ENCODE data around the gene TAF3. TPM values are rescaled to one million over a fixed set of nuclear protein-coding genes. Genes with fewer than 3 reads are reported as not detected.

TAF3 gene
- total RNA-seq, 2 donors from 2014 or later, result 7.2 to 8.2 TPM

- no peak for DNase-seq (ENCODE audit: low spot score)
- Histone ChIP-seq H3K36me3 (no peaks in the 10 kb centered on the region), H3K27ac (no peak overlapping the region), H3K9me3 (no peaks in the 10 kb centered on the region), H3K4me3 (peak overlapping the region; percentile 68), H3K27me3 (replicated peaks; ENCODE audit: insufficient read depth) (peaks cover 21% of the 10 kb centered on the region), H3K4me1 (ENCODE audit: control insufficient read depth in 1 of 2, low read depth in 2 of 2) (peaks cover 31 to 56% of the 10 kb centered on the region in 2 donors)
- no peak for TF ChIP-seq CTCF (IDR thresholded peaks at IDR 0.05)
- ATAC-seq (ENCODE audit: insufficient number of reproducible peaks, low FRiP score, low read depth), result no peak
Observed at GRCh38 chr10:8054244-8054493, 235.9 kb downstream of the TAF3 start.

DNA sequence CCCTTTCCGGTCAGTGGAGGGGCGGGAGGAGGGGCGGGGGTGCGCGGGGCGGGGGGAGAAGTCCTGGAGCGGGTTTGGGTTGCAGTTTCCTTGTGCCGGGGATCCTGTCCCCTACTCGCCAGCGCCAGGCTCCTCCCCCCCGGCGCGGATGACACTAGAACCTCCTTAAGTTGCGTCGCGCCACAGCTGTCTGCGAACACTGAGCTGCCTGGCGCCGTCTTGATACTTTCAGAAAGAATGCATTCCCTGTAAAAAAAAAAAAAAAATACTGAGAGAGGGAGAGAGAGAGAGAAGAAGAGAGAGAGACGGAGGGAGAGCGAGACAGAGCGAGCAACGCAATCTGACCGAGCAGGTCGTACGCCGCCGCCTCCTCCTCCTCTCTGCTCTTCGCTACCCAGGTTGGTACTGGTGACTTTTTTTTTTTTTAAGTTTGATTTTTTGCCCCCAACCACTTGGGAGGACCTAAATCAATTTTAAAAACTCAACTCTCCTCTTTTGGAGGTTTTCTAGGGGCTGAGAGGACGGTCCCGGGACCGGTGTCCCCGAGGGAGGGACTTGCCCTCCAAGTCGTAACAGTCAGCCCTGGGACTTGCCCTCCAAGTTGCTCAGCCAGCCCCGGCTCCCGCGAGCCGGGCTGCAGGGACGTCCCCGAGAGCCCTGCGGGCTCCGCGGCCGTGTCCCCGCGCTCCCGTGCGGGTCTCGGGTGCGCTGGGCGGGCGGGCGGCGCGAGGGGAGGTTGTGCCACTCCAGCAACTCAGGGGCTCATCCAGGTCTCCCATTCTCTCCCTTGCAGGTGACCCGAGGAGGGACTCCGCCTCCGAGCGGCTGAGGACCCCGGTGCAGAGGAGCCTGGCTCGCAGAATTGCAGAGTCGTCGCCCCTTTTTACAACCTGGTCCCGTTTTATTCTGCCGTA is 236.4 kb downstream of the TAF3 start, which contains the start of gene GATA3:
Gene GATA3, plus strand, starts transcription at position 195 of the 914 bp plus-strand sequence. CDS start 968 bp downstream, outside the sequence.
- DNase-seq (ENCODE audit: low spot score) (no peak), ATAC-seq (ENCODE audit: insufficient number of reproducible peaks, low FRiP score, low read depth) (no peak)
- TF ChIP-seq CTCF (IDR thresholded peaks at IDR 0.05), result no peak
- peaks cover 25 to 51% of the 10 kb centered on the region in 2 donors for H3K4me1 ChIP-seq (ENCODE audit: control insufficient read depth in 1 of 2, low read depth in 2 of 2)
- no peaks in the 10 kb centered on the region for H3K9me3 ChIP-seq
- H3K27ac ChIP-seq, result no peak within 1 kb of the TSS
- peaks cover 21% of the 10 kb centered on the region for H3K27me3 ChIP-seq (replicated peaks; ENCODE audit: insufficient read depth)
- no peaks in the 10 kb centered on the region for H3K36me3 ChIP-seq
- peak within 1 kb of the TSS; percentile 68 for H3K4me3 ChIP-seq

GRCh38 chr10:8055420-8056349 is 237.4 kb downstream of the TAF3 start:
- peaks cover 17 to 41% of the 10 kb centered on the region in 2 donors for H3K4me1 ChIP-seq (ENCODE audit: control insufficient read depth in 1 of 2, low read depth in 2 of 2)
- H3K9me3 ChIP-seq, result no peaks in the 10 kb centered on the region
- ATAC-seq (ENCODE audit: insufficient number of reproducible peaks, low FRiP score, low read depth), result no peak
- H3K36me3 ChIP-seq, result no peaks in the 10 kb centered on the region
- no peak for DNase-seq (ENCODE audit: low spot score)
- H3K27ac ChIP-seq, result no peak overlapping the region
- peaks cover 13% of the 10 kb centered on the region for H3K27me3 ChIP-seq (replicated peaks; ENCODE audit: insufficient read depth)
- no peak for TF ChIP-seq CTCF (IDR thresholded peaks at IDR 0.05)
- peak overlapping the region; percentile 68 for H3K4me3 ChIP-seq

DNA sequence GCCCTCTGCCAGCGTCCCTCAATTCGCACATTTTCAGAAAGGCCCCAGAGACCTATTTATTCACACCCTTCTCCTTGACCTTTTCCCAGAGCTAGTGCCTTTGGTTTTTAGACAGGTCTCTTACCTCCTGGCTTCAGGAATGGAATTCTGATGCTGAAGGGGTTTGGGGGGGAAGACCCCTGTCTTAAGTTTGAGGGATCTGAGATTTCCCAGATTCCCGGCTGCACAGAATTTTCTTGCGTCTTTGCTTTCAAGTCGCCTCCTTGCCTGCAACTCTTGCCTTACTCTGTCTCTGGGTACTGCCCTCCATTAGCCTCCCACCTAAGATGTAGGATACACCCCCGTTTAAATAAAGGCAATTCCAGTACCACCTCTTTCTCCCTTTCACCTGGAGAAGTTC is 238.1 kb downstream of the TAF3 start:
- DNase-seq (ENCODE audit: low spot score) (no peak), ATAC-seq (ENCODE audit: insufficient number of reproducible peaks, low FRiP score, low read depth) (no peak)
- no peak for TF ChIP-seq CTCF (IDR thresholded peaks at IDR 0.05)
- H3K27me3 ChIP-seq (replicated peaks; ENCODE audit: insufficient read depth), result peaks cover 8% of the 10 kb centered on the region
- no peak overlapping the region for H3K27ac ChIP-seq
- H3K9me3 ChIP-seq, result no peaks in the 10 kb centered on the region
- H3K36me3 ChIP-seq, result no peaks in the 10 kb centered on the region
- H3K4me1 ChIP-seq (ENCODE audit: control insufficient read depth in 1 of 2, low read depth in 2 of 2), result peaks cover 15 to 35% of the 10 kb centered on the region in 2 donors
- H3K4me3 ChIP-seq, result peak overlapping the region; percentile 68

DNA sequence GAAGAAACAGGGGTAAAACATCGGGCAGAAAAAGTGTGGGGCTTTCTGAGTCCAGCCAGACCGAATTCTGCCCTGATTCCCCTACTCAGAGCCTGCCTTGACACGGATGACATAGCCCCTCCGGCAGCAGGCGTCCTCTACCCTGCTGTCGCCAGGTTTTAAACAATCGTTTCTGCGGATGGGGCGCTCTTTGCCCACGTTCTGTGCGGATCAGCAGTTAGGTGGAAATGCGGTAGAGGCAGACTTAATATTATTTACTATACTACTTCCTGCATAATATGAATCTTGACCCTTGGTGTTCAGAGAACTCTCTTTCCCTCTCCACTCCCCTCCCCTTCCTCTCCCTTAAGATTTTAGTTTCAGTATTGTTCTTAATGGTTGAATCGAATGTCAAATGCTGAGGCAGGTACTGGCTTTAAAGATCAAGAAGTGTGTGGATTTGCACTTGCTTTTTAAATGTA is 238.6 kb downstream of the TAF3 start:
- Histone ChIP-seq H3K4me1 (ENCODE audit: control insufficient read depth in 1 of 2, low read depth in 2 of 2) (peaks cover 15 to 30% of the 10 kb centered on the region in 2 donors), H3K36me3 (no peaks in the 10 kb centered on the region), H3K4me3 (peak overlapping the region; percentile 68), H3K27ac (no peak overlapping the region), H3K27me3 (replicated peaks; ENCODE audit: insufficient read depth) (peaks cover 6% of the 10 kb centered on the region), H3K9me3 (no peaks in the 10 kb centered on the region)
- ATAC-seq (ENCODE audit: insufficient number of reproducible peaks, low FRiP score, low read depth) (no peak), DNase-seq (ENCODE audit: low spot score) (no peak)
- no peak for TF ChIP-seq CTCF (IDR thresholded peaks at IDR 0.05)
